ENCODE data around the gene NPTX1.

The NPTX1 gene

GRCh38 chr17:80481284-80482057 lies 5.1 kb upstream of the NPTX1 start:
- no peak for DNase-seq (ENCODE audit: low read depth, low spot score)
- H3K27ac ChIP-seq = no peak overlapping the region

- no peak for DNase-seq (ENCODE audit: low read depth, low spot score)
- no peak overlapping the region for H3K27ac ChIP-seq
Measured at GRCh38 chr17:80480248-80480647, 3.8 kb upstream of the NPTX1 start.

- DNase-seq (ENCODE audit: low read depth, low spot score) = no peak
- no peak overlapping the region for H3K27ac ChIP-seq
Measured at GRCh38 chr17:80479246-80479566, 2.8 kb upstream of the NPTX1 start.

GRCh38 chr17:80478487-80479245 lies 2.3 kb upstream of the NPTX1 start:
- H3K27ac ChIP-seq = no peak overlapping the region
- no peak for DNase-seq (ENCODE audit: low read depth, low spot score)

GRCh38 chr17:80477647-80478478 lies 1.5 kb upstream of the NPTX1 start:
- no peak for DNase-seq (ENCODE audit: low read depth, low spot score)
- no peak overlapping the region for H3K27ac ChIP-seq

GRCh38 chr17:80476877-80477646 lies 655 bp upstream of the NPTX1 start:
- no peak for DNase-seq (ENCODE audit: low read depth, low spot score)

GRCh38 chr17:80474961-80475909 lies 1.2 kb downstream of the NPTX1 start:
- no peak overlapping the region for H3K27ac ChIP-seq
- no peak for DNase-seq (ENCODE audit: low read depth, low spot score)

More at GRCh38 chr17:80476877-80477646, 655 bp upstream of the NPTX1 start:
- no peak overlapping the region for H3K27ac ChIP-seq

- H3K27ac ChIP-seq = no peak overlapping the region
- no peak for DNase-seq (ENCODE audit: low read depth, low spot score)
Measured at GRCh38 chr17:80474231-80474960, 2.0 kb downstream of the NPTX1 start.

GRCh38 chr17:80473701-80474100 lies 2.7 kb downstream of the NPTX1 start:
- H3K27ac ChIP-seq = no peak overlapping the region
- no peak for DNase-seq (ENCODE audit: low read depth, low spot score)

- DNase-seq (ENCODE audit: low read depth, low spot score) = no peak
- no peak overlapping the region for H3K27ac ChIP-seq
Measured at GRCh38 chr17:80472996-80473395, 3.4 kb downstream of the NPTX1 start.

GRCh38 chr17:80471922-80472321 lies 4.5 kb downstream of the NPTX1 start:
- H3K27ac ChIP-seq = no peak overlapping the region
- DNase-seq (ENCODE audit: low read depth, low spot score) = no peak

GRCh38 chr17:80470603-80471002 lies 5.8 kb downstream of the NPTX1 start:
- DNase-seq (ENCODE audit: low read depth, low spot score) = no peak
- H3K27ac ChIP-seq = no peak overlapping the region

GRCh38 chr17:80469667-80470066 lies 6.7 kb downstream of the NPTX1 start:
- no peak overlapping the region for H3K27ac ChIP-seq
- no peak for DNase-seq (ENCODE audit: low read depth, low spot score)

- DNase-seq (ENCODE audit: low read depth, low spot score) = no peak
- H3K27ac ChIP-seq = no peak overlapping the region
Measured at GRCh38 chr17:80468781-80469493, 7.5 kb downstream of the NPTX1 start.

- no peak overlapping the region for H3K27ac ChIP-seq
- no peak for DNase-seq (ENCODE audit: low read depth, low spot score)
Measured at GRCh38 chr17:80468242-80468641, 8.2 kb downstream of the NPTX1 start.

- DNase-seq (ENCODE audit: low read depth, low spot score) = no peak
- H3K27ac ChIP-seq = no peak overlapping the region
Measured at GRCh38 chr17:80466188-80466705, 10.2 kb downstream of the NPTX1 start.

GRCh38 chr17:80465327-80465974 lies 11.0 kb downstream of the NPTX1 start:
- no peak overlapping the region for H3K27ac ChIP-seq
- DNase-seq (ENCODE audit: low read depth, low spot score) = no peak

All from epithelial cell of prostate (primary cell).